ENCODE data around the gene CSK. TPM values are rescaled to one million over a fixed set of nuclear protein-coding genes. Genes with fewer than 3 reads are reported as not detected.

CSK gene
- 29.6 and 34.8 TPM in 2 replicates for total RNA-seq

DNA sequence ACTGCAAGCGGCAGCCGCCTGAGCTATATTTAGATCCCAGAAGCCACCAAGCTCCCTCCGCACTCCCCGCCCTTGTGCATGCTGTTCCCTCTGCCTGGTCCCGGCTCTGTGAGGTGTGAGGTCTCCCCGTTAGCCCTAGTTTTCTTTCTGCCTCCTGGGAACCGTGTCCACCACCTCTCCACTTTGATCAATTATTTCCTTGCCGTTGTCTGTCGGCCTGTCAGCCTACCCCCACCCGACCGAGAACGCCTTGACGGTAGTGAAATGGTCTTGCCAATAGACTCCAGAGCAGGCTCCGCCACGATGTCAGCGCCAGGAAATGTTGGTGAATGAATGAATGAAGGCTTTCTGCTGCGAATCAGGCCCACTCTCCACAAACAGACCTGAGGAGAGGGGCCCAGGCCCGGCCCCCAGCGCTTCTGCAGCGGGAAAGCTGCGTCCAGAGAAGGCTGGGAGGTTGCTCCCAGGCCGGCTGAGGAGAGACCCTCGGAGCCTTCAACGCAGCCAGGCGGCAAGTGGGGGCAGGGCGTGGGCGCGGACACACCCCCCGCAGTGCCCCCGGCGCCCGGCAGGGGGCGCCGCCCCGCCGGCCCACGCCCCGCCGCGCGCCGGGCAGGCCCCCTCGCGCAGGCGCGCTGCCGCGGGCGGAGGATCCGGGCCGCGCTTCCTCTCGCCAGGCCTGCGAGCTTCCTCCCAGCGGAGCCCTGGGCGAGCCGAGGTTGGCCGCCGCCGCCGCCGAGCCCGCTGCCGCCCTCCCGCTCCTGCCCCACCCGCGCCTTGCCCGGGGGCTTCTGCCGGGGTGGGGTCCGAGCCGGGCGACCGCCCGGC is at the start of gene CSK:
TSS of gene CSK (plus strand) at position 650 of the 828 bp plus-strand sequence. CDS start 16,218 bp downstream, outside the sequence.

DNA sequence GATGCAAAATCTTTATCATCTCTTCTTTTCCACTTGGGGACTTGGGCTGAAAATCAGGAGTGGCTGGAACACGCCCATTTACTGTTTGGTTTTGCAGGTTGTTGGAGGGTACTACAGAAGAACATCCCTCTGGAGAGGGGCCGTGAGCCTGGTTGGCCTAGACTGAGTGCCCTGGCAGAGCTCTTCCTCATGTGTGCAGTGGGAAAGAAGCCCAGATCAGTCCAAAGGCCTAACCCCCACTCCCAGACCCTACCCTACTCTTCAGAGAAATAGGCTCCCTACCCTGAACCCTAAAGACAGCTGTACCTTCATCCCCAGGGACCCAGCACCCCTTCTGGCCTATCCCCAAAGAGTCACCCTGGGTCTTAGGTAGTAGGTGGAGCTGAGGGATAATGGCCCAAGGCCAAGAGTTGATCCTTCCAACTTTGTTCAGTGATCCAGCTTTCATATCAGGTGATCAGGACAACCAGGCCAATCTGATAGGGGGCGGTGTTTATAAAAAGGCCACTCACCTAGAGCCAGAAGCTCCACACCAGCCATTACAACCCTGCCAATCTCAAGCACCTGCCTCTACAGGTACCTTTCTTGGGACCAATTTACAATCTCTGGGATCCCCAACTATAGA is 33.4 kb upstream of the CSK start, which contains the start of gene CYP1A2:
TSS of gene CYP1A2 (plus strand) at position 524 of the 625 bp plus-strand sequence. CDS start 894 bp downstream, outside the sequence.

DNA sequence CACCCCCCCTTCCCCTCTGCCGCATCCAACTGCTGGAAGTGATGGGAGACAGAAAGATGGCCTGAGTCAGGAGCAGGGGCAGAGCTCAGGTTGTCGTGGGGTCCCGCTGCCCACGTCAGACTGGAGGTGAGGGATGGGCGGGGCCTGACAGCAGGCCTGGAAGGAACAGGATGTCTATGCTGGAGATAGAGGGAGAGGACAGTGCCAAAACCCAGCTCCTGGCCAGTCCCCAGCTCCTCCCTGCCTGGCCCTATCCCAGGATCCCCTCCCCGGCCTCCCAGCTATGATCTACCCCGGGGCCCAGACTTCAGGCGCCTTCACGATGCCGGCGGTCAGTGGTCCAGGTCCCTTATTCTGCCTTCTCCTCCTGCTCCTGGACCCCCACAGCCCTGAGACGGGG is 30.7 kb downstream of the CSK start, which contains the start of gene LMAN1L:
TSS of gene LMAN1L (plus strand) at position 303 of the 400 bp plus-strand sequence. CDS start at position 323, 20 bp downstream.

DNA sequence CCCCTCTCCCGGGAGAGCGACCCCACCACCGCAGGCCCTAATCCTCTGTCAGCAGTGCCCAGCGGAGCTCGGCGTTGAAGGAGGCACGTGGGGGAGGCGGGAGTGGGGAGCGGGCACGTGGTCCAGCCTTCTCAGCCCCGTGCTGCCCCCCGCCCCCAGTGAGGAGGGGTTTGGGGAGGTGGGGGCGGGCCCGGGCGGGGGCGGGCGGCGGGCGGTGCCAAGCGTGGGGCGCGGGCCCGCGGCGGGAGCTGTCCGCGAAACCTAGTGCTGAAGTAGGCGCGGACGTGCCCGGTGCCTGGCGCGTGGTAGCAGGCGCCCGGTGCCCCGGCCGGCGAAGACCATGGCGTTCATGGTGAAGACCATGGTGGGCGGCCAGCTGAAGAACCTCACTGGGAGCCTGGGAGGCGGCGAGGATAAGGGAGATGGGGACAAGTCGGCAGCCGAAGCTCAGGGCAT is 44.5 kb downstream of the CSK start, which contains the start of gene CPLX3:
TSS of gene CPLX3 (plus strand) at position 264 of the 456 bp plus-strand sequence. CDS start at position 341, 77 bp downstream.

DNA sequence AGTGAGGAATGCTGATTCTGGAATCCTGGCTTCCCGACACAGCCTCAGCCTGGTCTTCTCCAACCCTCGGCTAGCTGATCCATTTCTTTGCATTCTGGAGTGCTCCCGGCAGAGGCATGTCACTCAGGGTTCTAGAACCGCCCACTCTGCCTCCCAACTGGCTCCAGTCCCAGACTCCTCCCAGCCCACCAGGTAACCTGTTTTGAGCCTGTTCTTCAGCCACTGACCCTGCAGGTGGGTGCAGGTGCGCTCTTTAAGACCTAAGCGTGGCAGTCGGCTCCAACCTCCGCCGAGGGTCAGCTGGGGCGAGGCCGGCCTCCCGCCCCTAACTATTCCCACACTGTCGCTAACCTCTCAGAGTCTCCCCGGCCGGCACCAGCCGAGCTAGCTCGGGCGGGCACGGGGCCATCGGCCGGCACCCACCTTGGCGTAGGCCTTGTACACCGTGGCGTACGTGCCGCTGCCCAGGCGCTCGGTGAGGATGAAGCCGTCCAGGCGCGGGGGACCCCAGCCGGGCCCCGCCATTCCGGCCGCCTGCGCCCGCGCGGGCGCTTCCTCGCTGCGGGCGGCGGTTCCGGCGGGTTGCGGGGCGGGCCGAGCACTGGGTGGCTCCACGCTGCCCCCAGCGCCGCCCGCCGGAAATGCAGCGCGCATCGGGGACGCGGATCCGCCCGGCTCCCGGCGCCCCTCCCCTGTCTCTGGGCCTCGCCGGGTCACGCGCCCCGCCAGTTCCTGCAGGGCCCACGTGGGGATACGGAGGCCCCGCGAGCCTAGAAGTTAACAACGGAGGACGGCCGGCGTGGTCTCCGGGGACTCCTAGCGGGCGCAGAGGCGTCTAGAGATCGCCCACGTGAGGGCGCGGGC is 60.9 kb downstream of the CSK start, which contains the start of gene ULK3:
TSS of gene ULK3 (minus strand) at position 576 of the 864 bp plus-strand sequence. CDS start at position 525, 51 bp downstream.

Other genes with a start within 250 kb of the CSK start
- gene ARID3B, start 240.9 kb upstream of the CSK start, total RNA-seq = 1.3 and 1.8 TPM in 2 replicates
- gene CLK3, start 166.2 kb upstream of the CSK start, total RNA-seq = 28.6 and 71.9 TPM in 2 replicates
- 10.6 and 10.7 TPM in 2 replicates for gene EDC3, start 86.1 kb upstream of the CSK start, total RNA-seq
- 1.6 and 3.0 TPM in 2 replicates for gene CYP1A1, start 56.6 kb upstream of the CSK start, total RNA-seq
- gene CYP1A2, start 33.2 kb upstream of the CSK start, total RNA-seq = not detected in 2 replicates
- gene LMAN1L, start 30.8 kb downstream of the CSK start, total RNA-seq = not detected in 2 replicates
- not detected in 2 replicates for gene CPLX3, start 44.5 kb downstream of the CSK start, total RNA-seq
- 18.2 and 27.2 TPM in 2 replicates for gene ULK3, start 61.1 kb downstream of the CSK start, total RNA-seq
- 19.2 and 24.8 TPM in 2 replicates for gene SCAMP2, start 91.3 kb downstream of the CSK start, total RNA-seq
- 63.3 and 128 TPM in 2 replicates for gene MPI, start 108.0 kb downstream of the CSK start, total RNA-seq
- 34.1 and 44.5 TPM in 2 replicates for gene FAM219B, start 124.8 kb downstream of the CSK start, total RNA-seq
- gene COX5A, start 156.0 kb downstream of the CSK start, total RNA-seq = 47.1 and 71.1 TPM in 2 replicates
- 11.0 and 14.7 TPM in 2 replicates for gene RPP25, start 174.7 kb downstream of the CSK start, total RNA-seq
- 2.6 and 9.4 TPM in 2 replicates for gene SCAMP5, start 213.5 kb downstream of the CSK start, total RNA-seq
- gene PPCDC, start 241.5 kb downstream of the CSK start, total RNA-seq = 8.8 and 18.2 TPM in 2 replicates